A549 treated with Mapracorat at 1 μM for 4 hours (cell line): Measurements from ENCODE around the gene GOLGA6L2. TPM values are rescaled to one million over a fixed set of nuclear protein-coding genes. Genes with fewer than 3 reads are reported as not detected.

Experiments
- total RNA-seq: library from RNA; stranded (reverse); fragments of 200-300 nt; extraction: Qiagen RNA extraction; gene quantifications from 5 replicates; pipeline ENCODE4 v1.2.3, GENCODE V29; 2022

Gene GOLGA6L2, protein sequence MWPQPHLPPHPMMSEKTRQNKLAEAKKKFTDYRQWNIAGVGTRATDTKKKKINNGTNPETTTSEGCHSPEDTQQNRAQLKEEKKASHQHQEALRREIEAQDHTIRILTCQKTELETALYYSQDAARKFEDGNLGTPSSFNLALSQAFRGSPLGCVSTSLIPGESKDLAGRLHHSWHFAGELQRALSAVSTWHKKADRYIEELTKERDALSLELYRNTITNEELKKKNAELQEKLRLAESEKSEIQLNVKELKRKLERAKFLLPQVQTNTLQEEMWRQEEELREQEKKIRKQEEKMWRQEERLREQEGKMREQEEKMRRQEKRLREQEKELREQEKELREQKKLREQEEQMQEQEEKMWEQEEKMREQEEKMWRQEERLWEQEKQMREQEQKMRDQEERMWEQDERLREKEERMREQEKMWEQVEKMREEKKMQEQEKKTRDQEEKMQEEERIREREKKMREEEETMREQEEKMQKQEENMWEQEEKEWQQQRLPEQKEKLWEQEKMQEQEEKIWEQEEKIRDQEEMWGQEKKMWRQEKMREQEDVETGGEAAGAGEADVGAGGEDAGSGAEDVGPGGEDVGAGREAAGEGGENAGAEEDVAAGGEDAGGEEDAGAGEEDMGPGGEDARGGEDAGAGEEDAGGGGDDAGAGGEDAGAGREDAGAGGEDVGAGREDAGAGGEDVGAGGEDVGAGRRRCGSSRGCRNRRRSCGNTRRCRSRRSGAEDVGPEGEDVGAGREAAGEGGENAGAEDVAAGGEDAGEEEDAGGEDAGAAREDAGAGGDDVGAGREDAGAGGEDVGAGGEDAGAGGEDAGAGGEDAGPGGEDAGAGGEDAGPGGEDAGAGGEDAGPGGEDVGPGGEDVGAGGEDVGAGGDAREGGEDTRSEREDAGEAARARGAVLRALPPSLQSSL
- not detected in 5 replicates for total RNA-seq

DNA sequence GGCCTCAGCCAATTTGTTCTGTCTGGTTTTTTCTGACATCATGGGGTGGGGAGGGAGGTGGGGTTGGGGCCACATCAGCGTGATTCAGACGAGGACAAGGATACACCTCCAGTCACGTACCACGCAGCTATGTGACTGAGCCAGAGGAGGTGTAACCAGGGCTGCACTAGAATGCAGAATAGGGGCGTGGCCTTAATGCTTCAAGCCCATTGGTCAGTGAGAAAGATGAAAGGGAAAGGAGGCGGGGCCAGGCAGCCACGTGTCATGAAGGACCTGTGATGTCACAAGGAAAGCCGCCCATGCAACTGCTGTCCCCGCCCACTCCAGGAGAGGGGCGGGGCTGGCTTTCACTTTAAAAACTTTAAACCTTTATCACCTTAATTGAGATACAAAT lies at the start of gene GOLGA6L2:
Gene GOLGA6L2 (minus strand): TSS at position 137 of the 394 bp plus-strand sequence. CDS start 62 bp downstream, at position 75.

Other genes with a start within 250 kb of the GOLGA6L2 start
- not detected in 5 replicates for gene GOLGA6L26, start 113.0 kb downstream of the GOLGA6L2 start, total RNA-seq
- 0.10 to 0.23 TPM (median 0.18 TPM) in 5 replicates for gene GOLGA8S, start 92.5 kb downstream of the GOLGA6L2 start, total RNA-seq
- 1.4 to 2.6 TPM (median 2.0 TPM) in 5 replicates for gene MKRN3, start 118.4 kb upstream of the GOLGA6L2 start, total RNA-seq
- gene MAGEL2, start 200.6 kb upstream of the GOLGA6L2 start, total RNA-seq, result not detected in 5 replicates
- gene NDN, start 240.1 kb upstream of the GOLGA6L2 start, total RNA-seq, result 0.08 to 0.13 TPM in 2 of 5 replicates, not detected in the others